Activated naive CD4-positive, alpha-beta T cell treated with anti-CD3 and anti-CD28 coated beads, Interleukin-2, amount 50 U/mL, for 16 hours (primary cell): ENCODE results near the gene MBOAT1.

Experiments
- DNase-seq: peaks from one replicate; pipeline ENCODE4 v3.0.0-alpha.2; 2020

The MBOAT1 gene

DNA sequence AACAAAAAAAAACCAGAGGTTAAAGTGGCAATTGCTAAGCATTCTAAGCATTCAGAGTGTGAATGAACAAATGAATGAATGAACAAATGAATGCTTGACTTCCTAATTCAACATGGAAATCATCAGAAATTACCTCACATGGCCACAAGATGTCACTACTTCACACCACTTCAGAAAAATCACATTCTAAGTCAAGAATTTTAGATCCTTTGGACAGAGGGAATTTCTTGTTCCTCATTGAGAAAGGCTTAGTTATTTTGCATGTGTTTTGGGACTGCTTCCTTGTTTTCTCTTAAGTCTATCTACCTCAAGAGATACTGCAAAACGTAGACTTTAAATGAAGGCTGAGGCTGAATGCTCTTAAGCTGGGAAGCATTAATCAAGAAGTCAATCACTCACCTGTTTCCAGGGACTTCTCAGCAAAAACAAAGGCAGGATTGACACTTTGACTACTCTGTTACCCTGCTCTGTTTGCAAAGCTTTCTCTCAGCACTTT is 120.2 kb downstream of the MBOAT1 start:
- DNase-seq = no peak

DNA sequence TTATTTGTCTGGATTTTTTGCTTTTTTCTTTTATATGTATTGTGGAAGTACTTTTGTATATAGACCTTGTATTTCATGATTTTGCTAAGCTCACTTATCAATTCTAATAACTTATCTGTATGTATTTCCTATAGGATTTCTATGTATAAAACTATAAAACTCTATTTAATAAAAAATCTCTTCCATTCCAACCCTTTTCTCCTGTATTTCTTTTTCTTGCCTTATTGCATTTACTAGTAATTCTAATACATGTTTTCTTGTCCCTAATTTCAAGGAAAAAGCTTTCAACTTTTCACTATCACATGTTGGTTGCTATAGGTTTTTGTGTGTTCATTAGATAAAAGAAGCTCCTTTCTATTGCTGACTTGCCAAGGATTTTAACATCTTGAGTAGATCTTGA is 125.3 kb downstream of the MBOAT1 start:
- no peak for DNase-seq

DNA sequence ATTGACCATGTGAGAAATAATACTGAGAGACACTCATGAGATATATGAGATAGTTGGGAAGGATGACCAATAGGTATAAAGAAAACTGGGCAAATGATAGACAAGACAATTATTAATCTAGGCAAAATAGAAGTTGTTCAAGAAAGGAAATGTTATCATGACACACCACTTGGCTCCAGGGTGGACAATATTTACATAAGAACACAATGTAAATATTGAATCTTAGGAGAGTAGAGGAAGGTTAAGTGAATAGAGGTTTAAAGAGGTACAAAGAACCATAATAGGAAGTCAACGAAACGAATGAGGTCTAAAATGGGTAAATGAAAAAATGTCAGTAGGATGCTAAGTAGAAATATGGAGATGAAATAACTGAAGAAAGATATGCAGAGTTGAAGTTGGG is 126.5 kb downstream of the MBOAT1 start:
- DNase-seq = no peak

DNA sequence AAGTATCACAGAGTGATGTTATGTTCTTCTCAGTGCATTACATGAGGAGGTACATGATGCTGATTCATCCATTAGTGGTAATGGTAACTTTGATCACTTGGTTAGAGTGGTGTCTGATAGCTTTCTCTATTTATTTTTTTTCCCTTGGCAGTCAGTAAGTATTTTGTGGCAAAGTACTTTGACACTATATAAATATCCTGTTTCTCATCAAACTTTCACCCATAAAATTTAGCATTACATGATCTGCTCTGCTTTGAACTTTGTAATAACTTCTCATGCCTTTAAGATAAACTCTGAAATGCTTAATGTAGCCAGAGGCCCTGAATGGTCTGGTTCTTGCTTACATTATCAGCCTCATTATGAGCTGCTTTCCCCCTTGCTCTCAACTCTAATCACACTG is 127.9 kb downstream of the MBOAT1 start:
- no peak for DNase-seq

DNA sequence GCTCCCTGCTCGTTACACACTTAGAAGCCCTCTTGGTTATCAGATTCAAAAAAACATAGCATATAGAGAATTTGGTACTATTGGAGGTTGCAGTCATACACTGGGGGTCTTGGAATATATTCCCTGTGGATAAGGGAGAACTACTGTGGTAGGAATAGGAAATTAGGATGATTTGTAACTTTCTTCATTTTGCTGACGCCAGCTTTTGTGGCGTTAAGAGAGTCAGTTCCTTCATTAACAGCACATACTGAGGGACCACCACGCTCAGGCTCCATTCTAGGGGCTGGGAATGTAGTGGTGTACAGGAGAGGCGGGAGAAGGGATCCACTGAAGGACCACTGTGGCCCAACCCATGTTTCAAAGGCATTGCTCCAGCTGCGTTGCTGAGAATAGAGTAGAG is 140.3 kb downstream of the MBOAT1 start:
- DNase-seq = no peak

DNA sequence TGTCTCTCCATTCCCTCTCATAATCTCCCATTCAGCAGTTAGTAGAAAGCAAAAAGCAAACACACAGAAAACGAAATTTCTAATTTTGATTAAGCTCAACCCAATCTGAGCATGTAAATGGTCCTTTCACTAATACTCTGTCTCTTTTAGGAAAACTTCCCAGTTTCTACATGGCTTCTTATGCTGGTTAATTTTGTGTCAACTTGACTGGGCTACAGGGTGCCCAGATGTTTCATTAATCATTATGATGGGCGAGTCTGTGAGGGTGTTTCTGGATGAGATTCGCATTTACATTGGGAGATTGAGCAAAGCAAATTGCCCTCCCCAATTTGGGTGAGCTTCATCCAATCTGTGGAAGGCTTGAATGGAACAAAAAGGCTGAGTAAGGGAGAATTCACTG is 142.2 kb downstream of the MBOAT1 start:
- no peak for DNase-seq

DNA sequence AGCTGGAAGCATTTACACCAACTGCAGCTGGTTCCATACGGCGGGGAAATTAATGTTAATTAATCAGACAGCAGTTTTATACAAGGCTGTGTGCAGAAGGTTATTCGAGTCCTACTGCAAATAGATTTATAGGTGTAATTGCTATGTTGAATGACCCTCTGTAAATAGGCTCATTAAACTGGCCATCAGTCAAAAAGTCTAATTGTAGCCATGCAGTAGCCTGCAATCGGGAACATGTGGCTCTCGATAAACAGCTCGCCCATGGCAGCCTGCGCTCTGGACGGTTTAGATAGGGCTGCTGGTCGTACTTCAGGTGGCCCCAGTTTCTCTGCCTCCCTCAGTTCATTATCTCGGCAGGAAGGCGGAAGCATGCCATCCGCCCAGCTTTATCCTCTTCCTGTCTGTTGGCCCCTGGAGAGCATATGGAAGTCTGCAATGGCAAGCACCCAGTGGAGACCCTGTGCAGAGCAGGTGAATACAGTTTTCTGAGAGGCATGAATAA is 143.2 kb downstream of the MBOAT1 start:
- DNase-seq = no peak

DNA sequence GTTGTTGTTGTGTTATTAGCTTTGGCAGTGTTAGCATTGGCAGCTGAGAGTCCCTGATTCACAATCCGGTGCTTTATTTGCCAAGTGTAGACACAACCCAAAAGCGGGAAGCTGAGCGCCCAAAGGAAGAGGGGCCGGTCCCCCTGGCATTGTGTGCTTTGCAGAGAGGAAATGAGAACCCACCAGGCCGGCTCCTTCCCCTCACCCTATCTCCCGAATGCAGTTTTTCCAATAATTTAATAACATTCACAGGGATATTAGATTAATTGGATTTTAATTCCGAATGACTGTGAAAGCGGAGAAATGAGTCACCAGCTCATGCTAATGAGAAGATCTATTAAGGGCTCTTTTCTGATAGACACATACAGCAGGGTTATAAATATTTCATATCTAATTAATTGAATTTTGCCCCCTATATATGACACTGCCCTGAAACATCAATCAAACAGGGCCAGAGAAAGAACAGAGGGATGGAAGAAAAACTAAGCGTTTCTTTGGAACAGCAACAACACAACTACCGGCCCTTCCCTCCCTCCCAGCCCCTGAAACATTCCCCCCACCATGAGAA is 143.8 kb downstream of the MBOAT1 start:
- no peak for DNase-seq

DNA sequence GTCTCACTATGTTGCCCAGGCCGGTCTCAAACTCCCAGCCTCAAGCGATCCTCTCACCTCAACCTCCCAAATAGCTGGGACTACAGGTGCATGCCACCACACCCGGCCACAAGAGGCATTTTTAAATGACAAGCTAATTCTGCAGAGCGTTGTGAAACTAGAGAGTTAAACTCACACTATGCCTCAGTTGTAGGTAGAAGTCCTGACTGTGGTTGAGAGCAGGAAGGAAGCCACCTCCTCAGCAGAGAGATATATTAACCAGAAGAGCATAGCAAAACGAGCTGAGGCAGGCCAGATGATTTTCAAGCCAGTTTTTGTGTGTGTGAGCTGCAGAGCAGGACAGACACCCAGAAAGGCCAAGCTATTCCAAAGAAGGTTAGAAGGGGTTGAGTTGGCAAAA is 150.3 kb downstream of the MBOAT1 start:
- DNase-seq = no peak

DNA sequence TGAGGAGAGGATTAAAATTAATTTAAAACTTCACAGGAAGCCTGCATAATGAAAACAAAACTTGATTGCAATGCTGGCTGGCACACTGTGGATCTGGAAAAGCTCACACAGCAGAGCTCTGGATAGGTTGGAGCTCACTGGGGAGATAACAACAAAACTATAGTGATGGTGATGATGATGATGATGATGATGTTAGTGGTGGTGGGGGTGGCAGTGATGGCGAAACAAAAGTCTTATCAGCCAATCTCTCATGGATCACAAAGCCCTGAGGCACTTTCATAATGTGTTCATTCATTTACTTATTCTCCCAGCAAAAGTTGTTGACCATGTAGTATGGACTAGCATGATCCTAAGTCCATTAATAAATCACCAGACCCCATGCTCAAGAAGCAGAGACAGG is 152.0 kb downstream of the MBOAT1 start:
- DNase-seq = no peak

DNA sequence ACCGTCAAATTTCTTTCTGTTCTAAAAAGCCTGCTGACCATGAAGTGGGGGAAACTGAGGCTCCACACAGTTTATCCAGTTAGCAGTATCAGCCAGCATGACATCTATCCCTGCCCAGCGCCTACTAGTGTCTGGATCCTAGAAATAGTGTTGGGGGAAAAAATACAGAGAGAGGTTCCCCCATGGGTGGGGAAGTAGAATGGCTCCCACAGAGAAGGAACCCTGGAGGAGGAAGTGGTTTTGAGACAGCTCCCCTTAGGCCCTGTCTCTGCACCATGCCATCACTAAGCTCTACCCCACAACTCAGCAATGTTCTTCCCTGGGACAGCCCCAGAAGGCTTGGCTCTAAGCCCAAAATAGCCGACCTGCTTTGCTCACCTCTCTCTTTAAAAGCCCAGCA is 153.4 kb downstream of the MBOAT1 start:
- no peak for DNase-seq

DNA sequence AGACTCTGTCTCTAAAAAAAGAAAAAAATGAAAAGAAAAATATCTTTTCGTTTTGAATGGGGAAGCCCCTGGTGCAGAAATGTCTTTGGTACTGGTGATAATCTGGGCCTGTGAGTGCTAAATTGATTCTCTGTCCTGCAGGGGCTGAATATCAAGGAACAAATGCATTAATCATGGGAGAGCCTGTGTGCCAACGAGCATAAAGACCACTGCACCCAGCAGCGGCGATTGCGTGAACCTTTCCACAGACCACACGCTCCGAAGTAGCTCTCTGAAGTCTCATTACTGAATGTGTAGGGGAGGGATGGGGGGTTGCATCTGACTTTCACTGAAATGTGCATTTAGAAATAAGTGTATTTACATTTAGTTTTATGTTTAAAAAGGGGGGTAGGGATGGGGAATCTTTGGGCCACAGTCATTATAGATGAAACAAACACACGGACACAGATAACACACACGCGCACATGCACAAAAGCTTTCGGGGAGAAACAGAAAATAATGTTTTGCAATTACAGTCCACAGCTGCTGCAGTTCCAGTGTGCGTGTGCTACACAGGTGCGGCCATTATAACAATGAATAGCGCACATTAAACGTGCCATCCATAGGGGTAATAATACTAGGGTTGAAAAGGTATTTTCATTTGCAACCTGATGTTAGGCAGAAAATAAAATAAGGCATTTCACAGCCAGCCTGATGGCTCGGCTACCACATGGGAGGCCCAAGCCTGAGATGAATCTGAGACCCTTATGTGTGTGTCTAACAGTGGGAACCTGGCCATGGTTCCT is 154.0 kb downstream of the MBOAT1 start:
- DNase-seq = no peak

DNA sequence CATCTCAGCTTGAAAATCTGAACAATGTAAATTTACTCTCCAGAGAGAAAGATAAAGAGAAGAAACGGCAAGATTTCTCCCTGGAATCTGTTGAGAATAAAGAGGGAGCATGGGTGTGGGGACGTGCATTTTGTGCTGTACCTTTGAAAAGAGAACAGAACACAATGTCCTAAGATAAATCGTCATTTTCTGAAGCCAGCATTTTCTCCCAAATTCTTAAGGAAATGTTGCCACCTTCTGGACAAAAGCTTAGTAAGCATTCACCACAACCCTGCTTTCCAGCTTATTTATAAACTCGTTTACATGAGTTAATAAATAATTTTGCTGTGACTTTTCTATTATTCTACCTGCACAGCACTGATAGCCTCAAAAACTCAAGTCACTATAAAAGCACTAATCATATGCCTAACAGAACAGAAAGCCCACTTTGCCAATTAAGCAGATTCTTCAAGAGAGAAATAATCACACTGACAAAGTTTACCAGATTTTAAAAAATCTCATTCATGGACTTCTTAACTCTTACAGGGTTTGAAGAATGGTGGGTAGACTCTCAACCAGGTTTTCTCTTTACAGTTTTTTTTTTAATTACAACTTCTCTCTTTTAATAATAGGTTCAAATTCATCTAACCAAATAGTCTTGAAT is 155.8 kb downstream of the MBOAT1 start:
- DNase-seq = no peak

DNA sequence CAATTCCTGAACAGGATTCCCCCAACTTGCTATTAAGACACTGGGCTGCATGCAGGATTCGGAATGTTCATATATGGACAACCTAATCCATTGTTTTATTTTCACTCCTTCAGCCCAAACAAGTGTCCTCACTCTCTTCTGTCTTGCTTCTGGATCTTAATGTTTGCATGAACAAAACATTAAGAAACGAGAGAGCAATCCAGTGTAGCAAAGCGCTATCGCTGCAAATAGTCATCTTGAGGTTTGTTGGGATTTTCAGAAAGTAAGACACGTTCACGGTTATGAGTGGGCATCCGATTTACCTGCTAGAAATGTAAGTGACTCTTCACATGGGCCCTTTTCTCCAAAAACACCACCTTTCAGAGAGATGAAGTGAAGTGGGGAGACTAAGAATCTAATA is 156.4 kb downstream of the MBOAT1 start:
- DNase-seq = no peak
